T follicular helper cell (primary cell): Measurements from ENCODE around the gene ASCL3.
"Not testable (repeated sequence)": the region's sequence is repeated elsewhere in the genome, so short reads cannot be mapped to it uniquely, and the experiment has no call there.

Experiments
- DNase-seq: peaks from one replicate; pipeline ENCODE4 v3.0.0-alpha.2; 2020; ENCODE audit warnings: low read depth
- total RNA-seq, 2 experiments: gene quantifications; one replicate each; lab custom pipeline; 2026; lab: John Stamatoyannopoulos, UW

Gene ASCL3, protein sequence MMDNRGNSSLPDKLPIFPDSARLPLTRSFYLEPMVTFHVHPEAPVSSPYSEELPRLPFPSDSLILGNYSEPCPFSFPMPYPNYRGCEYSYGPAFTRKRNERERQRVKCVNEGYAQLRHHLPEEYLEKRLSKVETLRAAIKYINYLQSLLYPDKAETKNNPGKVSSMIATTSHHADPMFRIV
- 0 to 0.06 reads per million in 2 experiments for total RNA-seq

DNA sequence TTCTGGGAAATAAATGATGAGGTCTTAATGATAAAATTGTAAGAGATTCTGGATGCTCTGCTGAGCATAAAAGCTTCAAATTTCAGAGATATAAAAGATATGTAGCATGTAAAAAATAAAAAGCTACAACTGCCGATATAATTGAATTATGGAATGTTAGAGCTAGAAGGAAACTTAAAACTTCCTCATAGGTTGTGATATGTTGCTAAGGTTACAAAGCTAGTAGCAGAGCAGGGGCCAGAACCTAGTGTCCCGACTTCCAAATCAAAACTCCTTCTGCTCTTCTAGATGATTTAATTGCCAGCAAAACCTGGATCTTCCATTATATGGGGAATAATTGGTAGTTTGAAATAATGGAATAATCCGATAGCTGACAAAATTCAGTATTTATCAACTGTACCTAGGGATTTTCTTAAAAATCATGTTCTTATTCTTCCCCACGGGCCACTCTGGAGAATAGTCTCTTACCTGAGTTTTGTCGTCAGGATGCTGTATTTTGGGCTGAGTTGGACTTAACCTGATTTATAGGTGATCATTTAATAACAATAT is at the start of gene ASCL3:
TSS of gene ASCL3 (minus strand) at position 499 of the 549 bp plus-strand sequence. CDS start 4,855 bp downstream, outside the sequence.
- no peak for DNase-seq

DNA sequence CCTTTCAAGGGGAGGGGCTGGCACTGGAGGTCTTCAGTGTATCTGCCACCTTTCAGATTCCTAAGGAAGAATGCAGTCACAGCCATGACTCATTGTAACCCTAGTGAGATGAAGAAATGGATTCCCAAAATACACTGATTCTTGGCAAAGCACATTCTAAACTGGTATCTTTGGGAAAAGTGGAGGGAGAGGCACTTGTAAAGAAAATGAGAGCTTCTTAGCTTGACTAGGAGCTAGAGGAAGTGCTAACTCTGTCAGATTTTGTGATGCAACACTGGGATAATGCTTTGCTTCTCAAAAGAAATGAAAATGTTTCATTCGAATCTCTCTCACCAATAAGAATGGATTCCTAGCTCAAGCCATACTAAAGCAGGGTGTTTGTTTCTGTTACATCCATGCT is 46.6 kb upstream of the ASCL3 start:
- DNase-seq: no peak

DNA sequence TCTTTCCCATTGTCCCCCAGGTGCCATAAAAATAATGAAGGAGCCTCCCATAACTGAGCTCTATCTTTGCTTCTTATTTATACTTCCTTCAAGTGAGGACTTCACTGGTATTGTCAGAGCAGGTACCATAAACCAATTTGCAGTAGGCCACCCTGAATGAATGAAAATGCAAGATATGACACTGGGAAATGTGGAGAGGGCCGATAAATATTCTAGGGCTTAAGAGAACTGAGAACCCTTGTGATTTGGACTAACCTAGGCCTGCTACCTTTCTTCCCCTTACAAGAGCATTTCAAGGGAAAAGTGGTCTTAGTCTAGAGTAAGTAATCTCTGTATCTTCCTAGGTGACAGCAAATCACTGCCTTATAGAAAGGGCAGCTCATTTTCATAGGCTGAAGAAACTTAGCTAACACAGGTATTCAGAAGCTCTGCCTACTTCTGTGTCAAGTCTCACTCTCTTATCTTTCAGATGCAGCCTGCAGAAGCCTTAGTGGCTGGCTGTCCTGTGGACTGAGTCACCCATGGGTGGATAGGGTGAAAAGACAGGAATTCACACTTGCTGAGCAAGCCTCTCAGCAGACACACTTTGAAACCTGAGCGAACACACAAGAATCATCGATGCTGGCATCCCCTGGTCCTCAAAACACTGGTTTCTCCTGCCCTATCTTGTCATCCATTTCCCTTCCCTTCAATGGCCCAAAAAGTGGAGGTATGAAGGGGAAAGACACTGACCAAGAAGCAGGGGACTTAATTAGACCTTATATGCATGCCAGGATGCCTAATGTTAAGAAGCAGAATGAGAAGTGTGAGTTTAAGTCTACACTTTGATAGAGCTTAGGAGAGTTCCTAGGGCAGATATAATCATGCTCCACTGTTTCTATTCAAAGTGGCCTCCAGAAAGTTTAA is 45.8 kb upstream of the ASCL3 start:
- DNase-seq: no peak

DNA sequence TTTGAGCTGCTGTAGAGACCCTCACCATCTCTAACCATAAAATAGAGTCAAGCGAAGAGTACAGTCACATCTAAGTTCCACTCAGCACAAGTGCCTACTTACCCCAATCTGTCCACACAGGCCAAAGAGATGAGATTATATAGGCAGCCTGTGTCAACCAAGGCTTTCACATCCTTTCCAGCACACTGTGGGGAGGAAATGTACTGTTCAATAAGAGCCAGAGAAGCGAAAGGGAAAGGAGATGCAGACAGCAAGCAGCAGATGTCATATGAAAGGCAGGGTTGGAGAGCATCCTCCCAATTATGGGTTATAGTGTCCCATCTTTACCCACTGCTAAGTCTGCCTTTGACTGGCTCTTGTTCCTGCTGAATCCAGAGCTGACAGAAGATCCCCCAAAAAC is 44.6 kb upstream of the ASCL3 start:
- no peak for DNase-seq

DNA sequence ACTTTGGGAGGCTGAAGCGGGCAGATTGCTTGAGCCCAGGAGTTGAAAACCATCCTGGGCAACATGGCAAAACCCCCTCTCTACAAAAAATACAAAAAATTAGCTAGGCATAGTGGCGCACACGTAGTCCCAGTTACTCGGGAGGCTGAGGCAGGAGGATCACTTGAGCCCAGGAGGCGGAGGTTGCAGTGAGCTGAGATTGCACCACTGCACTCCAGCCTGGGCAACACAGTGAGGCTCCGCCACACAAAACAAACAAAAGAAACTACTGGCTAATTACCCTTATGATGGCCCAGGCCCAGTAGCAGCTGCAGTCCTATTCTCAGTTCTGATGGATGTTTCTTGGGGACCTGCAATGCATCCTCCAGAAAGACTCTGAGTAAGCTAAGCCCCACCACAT is 44.0 kb upstream of the ASCL3 start:
- not testable (repeated sequence) for DNase-seq

DNA sequence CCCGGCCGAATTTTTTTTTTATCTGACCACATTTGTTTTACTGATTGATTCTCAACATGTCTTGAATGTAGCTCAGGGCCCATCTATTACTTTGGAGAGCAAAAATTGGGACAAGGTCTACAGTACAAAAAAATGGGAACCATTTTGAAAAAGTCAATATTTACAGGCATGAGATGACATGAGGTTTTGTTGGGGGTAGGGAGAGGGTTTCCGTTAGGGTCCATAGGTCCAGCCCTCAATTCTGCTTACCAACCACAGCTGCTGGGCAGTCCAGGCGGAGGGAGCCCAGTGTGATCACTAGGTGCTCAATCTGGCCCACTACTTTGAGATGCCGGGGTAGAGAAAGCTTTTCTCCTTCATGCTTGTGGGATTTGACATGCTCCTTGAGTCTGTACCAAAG is 42.6 kb upstream of the ASCL3 start:
- DNase-seq: no peak

DNA sequence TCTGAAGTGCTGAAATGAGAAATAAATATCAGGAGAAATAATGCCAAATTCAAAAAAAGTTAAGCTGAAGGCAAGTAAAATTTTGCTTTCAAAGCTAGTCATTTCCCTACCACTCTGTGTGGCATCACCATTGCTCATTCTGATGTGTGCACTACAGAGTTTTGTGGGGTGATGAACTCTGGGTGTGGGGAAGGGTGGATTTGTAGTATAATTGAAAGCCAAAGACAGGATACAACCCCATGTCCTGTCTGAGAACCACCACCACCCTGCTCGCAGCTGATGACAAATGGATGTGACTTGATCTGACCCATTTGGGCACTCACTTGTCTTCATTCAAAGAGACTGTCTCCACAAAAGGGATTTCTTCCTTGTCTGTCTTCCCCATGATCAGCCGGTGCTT is 40.7 kb upstream of the ASCL3 start:
- no peak for DNase-seq

DNA sequence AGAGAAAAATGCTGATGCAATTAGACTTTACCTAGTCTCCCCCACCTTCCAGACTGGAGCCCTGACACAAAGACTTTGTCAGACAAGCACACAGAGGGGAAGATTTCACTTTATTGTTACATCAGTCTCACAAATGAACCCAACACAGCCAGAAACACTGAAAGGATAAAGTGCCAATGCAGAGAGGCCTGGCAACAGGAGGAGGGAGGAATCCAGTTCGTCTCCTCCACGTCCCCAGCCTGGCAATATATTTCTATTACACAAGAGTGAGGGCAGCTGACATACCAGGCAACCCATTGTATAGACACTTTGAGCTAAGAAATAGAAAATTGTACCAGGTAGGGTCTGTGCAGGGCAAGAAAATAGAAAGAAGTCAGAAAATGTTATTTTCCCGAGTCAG is 37.7 kb upstream of the ASCL3 start:
- no peak for DNase-seq

DNA sequence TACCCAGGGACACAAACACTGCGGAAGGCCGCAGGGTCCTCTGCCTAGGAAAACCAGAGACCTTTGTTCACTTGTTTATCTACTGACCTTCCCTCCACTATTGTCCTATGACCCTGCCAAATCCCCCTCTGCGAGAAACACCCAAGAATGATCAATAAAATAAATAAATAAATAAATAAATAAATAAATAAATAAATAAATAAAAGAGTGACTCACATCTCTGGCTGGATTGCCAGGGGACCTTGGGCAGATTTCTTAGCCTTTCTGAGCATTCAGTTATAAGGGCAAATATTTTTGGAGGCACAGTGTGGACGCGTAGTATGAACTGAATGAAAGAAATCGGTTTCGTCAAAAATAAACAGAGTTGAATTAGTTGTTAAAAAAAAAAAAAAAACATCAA is 36.5 kb upstream of the ASCL3 start:
- not testable (repeated sequence) for DNase-seq

DNA sequence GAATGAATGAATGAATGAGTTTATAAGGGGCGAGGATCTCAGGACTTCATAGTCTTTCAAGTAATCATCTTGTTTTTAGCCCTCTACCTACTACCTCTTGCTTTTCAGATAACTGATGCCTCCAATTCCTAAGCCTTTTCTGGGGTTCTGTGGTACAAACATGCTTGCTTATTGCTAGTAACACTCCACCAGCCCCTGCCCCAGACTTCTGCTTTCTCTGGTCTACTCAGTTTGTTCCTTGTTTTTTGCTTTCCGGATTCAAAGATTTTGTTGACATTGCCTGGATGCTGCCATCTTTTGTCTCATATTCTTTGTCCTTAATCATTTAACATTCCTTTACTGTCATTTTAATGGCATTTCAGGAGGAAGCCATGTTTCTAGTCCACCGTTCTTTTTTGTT is 30.3 kb upstream of the ASCL3 start:
- DNase-seq: no peak

DNA sequence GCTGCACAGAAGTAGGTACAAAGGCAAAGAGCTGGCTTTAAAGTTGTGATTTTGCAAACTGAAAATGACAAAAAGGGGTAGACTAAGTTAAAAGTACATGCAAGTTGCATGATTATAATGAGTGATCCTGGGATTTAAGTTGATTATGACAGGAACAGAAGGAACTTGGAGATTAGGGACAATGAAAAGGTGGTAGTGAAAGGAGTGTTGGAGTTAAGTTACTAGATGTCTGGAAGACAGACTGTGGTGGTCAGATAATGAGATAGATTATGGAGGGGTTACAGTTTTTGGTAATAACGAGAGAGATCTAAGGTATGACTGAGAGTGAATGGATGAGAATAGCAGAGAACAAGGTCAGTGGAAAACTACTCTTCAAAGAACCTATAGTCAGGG is 29.1 kb upstream of the ASCL3 start:
- no peak for DNase-seq

DNA sequence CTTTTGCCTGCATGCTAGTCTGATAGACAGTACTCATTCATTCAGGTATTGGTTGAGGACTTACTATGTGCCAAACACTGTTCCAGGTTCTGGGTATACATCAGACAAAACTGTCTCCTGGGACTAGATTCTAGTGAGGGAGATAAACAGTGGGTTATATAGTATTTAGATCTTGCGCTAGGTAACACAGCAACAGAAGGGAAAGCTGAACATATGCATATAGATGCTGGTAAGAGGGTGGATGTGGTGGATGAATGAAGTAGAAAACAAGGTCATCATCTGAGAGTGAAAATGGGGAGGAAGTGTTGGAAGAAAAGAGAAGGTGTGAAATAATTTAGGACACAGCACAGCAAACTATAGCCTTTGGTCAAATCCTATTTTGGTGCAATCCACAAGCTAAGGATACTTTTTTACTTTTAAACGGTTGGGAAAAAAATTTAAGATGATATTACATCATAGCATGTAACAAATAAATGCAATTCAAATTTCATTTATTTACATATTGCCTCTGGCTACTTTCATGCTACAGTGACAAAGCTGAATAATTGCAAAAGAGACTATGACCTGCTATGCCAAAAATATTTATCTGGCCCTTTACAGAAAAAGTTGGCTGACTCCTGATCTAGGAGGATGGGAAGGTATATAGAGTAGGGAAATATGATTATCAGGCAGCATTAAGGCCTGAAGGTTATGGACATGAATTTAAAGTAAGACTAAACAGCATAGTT is 28.5 kb upstream of the ASCL3 start:
- no peak for DNase-seq

DNA sequence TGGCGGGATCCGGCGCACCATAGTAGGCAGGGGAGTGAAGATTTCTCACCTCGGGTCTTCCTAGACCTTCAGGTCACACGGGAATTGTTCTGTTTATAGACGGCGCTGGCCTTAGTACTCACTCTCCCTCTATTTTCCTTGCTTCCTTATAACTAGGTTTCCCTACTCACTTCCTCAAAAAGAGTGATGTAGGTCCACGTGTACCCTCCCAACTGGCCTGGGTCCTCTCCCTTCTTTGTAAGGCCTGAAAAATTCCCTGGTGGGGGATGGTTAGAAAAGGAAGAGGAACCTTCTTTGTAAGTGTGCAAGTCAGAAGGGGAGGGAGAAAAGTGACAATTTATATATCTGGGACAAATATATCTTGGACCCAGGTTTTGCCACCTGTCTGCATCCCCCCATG is 24.4 kb upstream of the ASCL3 start:
- DNase-seq: no peak

DNA sequence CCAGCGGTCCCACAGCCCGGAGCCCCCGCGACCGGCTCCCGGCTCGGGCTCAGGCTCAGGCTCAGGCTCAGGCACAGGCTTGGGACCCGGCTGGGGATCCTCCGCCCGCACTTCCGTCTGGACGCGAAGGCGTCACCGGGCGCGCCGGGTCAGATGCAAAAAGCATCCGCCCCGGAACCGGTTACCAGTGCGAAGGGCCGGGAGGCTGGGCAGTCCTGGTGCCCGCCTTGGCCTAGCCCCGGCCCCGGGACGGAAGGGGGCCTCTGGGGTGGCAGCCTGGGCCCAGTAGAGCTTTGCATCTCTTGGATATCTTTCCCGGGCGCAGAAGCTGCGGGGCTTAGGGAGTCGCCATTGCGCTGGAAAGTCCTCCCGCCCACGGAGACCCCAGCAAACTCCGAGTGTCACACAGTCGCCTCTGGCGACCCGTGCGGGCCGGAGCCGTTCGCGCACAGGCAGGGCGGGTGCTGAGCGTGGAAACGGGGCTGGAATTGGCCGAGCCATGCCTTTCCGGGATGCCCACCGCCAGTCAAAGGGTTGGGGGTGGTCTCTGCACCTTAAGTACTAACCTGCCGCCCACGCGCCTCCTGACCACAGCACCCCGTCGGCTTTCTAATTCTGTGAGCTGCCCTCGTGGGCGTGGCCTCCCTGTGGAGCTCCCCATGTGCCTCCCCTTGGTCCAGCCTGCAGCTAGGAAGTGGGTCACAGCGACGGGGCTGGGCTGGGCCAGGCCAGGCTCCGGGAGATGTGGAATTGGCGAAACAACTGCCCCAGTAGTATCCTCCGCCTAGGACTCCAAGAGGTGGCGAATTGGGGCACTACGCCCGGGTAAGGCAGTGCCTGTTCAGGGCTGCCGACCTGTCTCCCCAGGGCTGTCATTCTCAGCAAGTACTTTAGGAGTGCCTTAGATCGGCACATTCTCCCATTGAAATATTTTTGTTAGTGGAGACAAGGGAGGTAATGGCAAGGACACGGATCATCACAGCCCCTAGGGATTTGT is 21.8 kb upstream of the ASCL3 start, which contains the start of gene TMEM9B:
TSS of gene TMEM9B (minus strand) at position 119 of the 997 bp plus-strand sequence. CDS start 129 bp downstream, outside the sequence.
- DNase-seq: peak; percentile 44

DNA sequence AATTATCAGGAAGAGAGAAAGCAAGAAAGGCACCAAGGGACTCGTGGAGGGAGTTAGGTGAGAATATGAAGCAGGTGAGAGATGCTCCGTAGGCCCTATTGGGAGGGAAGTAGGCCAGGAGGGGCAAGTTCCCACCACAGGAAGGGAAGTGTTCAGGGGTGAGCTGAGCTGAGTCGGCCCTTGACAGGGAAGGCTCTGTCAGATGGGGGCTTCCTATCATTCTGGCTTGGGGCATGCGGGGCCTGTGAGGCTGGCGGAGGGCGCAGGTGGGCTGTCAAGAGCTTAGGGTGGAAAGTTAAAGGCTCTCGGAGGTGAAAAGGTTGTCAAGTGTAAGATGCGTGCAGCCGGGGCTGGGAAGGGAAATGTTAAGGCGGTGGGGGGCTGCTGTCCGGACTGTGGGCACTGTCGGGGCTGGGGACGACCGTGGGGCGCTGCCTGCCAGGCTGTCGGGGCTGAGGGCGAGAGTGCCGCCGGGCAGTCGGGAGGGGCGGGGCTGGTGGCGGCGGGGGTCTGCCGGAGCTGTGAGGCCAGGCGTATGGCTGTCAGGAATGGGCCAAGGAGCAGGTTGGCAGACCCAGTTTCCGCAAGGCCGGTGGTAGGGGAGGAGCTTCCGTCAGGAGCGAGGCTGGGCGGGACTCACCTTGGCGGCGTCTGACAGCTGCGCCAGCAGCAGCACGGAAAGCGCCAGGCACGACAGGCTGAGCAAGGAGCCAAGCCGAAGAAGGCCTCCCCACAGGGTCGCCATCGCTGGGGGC is 20.9 kb upstream of the ASCL3 start:
- peak; percentile 57 for DNase-seq

DNA sequence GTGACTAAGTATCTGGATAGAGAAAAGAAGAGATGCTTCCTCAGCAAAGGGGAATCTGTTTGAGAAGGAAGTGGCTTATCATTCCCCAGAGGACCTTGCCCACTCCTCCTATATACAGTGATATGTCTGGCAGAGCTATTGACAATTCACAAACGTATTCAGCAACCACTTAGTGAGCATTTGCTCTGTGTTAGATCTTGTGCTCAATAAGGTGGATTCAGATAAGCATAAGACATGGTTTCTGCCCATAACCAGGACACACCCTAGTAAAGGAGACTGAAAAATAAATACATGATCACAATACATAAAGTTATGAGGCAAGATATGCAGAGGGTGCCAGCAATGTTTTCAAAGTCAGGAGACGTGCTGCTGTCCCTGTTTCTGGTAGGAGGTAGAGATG is 20.0 kb upstream of the ASCL3 start:
- DNase-seq: no peak

DNA sequence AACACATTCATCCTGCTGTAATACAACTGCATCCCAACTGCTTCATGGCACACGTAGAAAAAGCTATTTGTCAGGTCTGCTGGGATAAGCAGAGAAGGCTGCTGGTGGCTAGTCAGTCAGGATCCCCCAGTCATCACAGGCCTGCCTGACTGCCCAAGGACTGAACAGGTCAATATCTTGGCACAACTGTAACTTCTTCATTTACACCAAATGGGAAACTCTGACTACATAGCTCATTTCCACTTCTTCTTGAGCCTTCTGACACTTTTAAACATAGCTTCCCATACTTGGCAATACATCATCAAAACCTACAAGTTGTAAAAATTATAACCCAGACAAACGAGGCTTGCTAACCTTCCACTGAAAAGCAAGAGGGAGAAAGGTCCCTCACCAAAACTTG is 18.6 kb upstream of the ASCL3 start:
- DNase-seq: no peak

DNA sequence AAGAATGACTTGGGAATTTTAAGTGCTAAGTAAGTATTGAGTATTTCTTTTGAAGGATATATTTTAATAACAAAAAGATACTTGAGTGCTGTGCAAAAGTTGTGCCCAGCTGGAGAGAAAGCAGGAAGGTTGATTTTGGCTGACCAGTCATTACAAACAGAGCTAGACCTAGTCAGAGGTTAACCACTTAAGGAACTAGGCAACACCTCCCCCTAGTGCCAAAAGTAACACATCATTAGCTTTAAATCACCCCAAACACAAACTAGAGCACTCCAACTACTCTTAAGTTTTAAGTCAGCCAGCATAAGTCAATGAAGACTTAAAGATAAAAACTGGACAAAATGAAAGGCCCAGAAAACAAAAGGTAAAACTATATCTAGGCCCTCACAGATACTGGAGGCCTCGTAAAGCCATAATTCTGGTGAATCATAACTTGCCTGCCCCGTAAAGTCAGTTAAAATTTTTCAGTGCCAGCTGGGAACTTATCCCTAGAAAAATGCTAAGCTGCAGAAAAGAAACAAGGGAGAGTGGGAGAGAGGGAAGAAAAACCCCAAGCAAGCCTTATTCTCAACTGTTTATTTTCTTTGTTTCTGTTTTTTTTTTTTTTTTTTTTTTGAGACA is 16.8 kb upstream of the ASCL3 start:
- no peak for DNase-seq

DNA sequence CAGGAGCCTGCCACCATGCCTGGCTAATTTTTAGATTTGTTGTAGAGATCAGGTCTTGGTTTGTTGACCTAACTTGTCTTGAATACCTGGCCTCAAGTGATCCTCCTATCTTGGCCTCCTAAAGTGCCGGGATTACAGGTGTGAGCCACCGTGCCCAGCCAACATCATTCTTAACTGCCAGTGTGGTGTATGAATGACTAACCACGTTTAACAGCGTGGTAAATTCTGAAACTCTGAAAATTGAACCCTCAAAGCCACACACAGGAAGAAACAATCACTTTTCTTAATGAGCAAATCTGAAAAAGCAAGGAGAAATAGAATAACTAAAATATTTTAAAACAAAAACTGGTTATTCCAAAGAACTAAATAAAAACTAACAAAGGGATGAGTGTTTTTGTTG is 14.0 kb upstream of the ASCL3 start:
- no peak for DNase-seq

DNA sequence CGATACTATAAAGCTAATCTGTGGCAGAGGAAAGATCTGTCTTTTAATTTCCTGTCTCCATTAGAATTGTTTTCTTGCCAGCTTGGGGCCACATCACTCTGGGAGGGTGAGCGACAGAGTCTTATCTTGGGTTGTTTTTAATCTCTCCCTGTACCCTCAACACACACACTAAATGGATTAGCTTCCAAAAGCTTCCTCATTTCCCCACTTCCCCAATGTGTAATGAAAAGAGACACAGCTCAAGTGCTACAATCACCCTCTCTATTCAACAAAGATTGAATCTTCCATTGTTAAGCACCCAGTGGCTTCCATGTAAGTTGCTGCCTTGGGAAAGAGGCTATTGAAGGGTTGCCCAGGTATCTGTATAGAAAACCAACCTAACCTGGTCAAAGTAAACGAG is 6.1 kb upstream of the ASCL3 start:
- DNase-seq: no peak
